SU-DHL-6 (cell line): ENCODE results near the gene ASTN2.

Experiments
- CTCF ChIP-seq: fragments of 200-600 bp; sonication (generic); IDR thresholded peaks from one replicate; pipeline ENCODE4 v1.5.1; 2017; ENCODE audit warnings: antibody characterized with exemption, mild to moderate bottlenecking, low read length, moderate library complexity; ENCODE audit not compliant: insufficient read depth, poor library complexity, severe bottlenecking
- EZH2phosphoT487 ChIP-seq: fragments of 200-600 bp; sonication (generic), shearing (Covaris generic); conservative IDR thresholded peaks from 2 replicates; pipeline ENCODE4 v1.6.1; 2018; ENCODE audit warnings: mild to moderate bottlenecking, antibody characterized with exemption, low read length, moderate library complexity, mixed read lengths

- TF ChIP-seq EZH2phosphoT487: no peak
- TF ChIP-seq CTCF: no peak
Measured at GRCh38 chr9:116544896-116545295, 870.0 kb downstream of the ASTN2 start.
